ENCODE results near the gene CELSR1.

The CELSR1 gene

GRCh38 chr22:46327691-46328465 lies 209.5 kb downstream of the CELSR1 start:
- Histone ChIP-seq H2AFZ (ENCODE audit: low read depth, low read length) (no peak overlapping the region), H3K4me3 (ENCODE audit: low read length) (no peak overlapping the region), H4K20me1 (ENCODE audit: insufficient read depth, low read length) (no peaks in the 10 kb centered on the region), H3K9ac (ENCODE audit: low read length) (no peak overlapping the region), H3K4me1 (ENCODE audit: low read length) (peaks cover 6% of the 10 kb centered on the region), H3K27ac (ENCODE audit: low read length) (no peak overlapping the region), H3K27me3 (ENCODE audit: low read depth, low read length) (no peaks in the 10 kb centered on the region), H3K4me2 (ENCODE audit: low read length) (no peak overlapping the region), H3K79me2 (ENCODE audit: low read length) (no peaks in the 10 kb centered on the region), H3K36me3 (replicated peaks; ENCODE audit: low read depth, low read length) (peaks cover 75% of the 10 kb centered on the region), H3K9me3 (ENCODE audit: insufficient read depth, low read length) (no peaks in the 10 kb centered on the region)
- TF ChIP-seq EZH2phosphoT487 (IDR thresholded peaks at IDR 0.05; ENCODE audit: low read depth): no peak
- TF ChIP-seq, protein P1, sequence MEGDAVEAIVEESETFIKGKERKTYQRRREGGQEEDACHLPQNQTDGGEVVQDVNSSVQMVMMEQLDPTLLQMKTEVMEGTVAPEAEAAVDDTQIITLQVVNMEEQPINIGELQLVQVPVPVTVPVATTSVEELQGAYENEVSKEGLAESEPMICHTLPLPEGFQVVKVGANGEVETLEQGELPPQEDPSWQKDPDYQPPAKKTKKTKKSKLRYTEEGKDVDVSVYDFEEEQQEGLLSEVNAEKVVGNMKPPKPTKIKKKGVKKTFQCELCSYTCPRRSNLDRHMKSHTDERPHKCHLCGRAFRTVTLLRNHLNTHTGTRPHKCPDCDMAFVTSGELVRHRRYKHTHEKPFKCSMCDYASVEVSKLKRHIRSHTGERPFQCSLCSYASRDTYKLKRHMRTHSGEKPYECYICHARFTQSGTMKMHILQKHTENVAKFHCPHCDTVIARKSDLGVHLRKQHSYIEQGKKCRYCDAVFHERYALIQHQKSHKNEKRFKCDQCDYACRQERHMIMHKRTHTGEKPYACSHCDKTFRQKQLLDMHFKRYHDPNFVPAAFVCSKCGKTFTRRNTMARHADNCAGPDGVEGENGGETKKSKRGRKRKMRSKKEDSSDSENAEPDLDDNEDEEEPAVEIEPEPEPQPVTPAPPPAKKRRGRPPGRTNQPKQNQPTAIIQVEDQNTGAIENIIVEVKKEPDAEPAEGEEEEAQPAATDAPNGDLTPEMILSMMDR (IDR thresholded peaks at IDR 0.05; ENCODE audit: low read depth, low read length): no peak

DNA sequence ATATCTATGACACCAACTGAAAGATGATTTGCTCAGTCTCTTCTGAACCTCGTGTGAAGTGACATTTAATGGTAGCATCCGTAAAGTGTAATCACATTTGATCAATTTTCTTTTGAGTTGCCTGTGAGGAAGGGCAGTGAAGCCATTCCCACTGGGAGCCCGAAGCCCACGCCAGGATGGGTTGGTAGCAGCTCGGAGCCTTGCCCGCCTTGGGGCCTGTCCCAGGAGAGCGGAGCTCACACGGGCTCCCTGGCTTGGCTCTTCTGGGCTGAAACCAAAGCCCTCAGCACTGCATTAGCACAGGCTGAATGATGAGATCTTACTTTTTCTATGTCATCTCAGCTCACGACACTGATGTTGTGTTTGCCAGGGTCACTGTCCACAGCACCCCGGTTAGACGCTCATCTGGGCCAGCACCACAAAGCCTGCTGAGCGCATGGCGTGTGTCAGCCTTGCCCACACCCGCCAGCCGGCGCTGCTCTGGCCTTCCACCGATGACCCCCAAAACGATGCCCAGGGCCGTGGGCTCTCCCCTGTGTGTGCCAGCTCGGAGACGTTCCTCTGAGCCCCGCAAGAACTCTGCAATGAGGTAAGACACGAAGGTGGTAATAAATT lies 211.2 kb downstream of the CELSR1 start:
- Histone ChIP-seq H3K79me2 (ENCODE audit: low read length) (peaks cover 5% of the 10 kb centered on the region; the same call in 1 of the 2 replicates), H4K20me1 (ENCODE audit: insufficient read depth, low read length) (peaks cover 6% of the 10 kb centered on the region; the same call in 1 of the 2 replicates), H3K27me3 (ENCODE audit: low read depth, low read length) (no peaks in the 10 kb centered on the region), H3K9ac (ENCODE audit: low read length) (no peak overlapping the region), H2AFZ (ENCODE audit: low read depth, low read length) (no peak overlapping the region), H3K4me3 (ENCODE audit: low read length) (no peak overlapping the region), H3K27ac (ENCODE audit: low read length) (no peak overlapping the region), H3K36me3 (replicated peaks; ENCODE audit: low read depth, low read length) (peaks cover 70% of the 10 kb centered on the region), H3K4me2 (ENCODE audit: low read length) (no peak overlapping the region), H3K4me1 (ENCODE audit: low read length) (peaks cover 14% of the 10 kb centered on the region), H3K9me3 (ENCODE audit: insufficient read depth, low read length) (no peaks in the 10 kb centered on the region)
- TF ChIP-seq, protein P1 (IDR thresholded peaks at IDR 0.05; ENCODE audit: low read depth, low read length): no peak
- no peak for TF ChIP-seq EZH2phosphoT487 (IDR thresholded peaks at IDR 0.05; ENCODE audit: low read depth)

GRCh38 chr22:46323162-46323561 lies 214.3 kb downstream of the CELSR1 start:
- Histone ChIP-seq H3K9me3 (ENCODE audit: insufficient read depth, low read length) (no peaks in the 10 kb centered on the region), H3K4me1 (ENCODE audit: low read length) (peaks cover 14% of the 10 kb centered on the region), H3K4me2 (ENCODE audit: low read length) (peak overlapping the region; percentile 32), H3K4me3 (ENCODE audit: low read length) (peak overlapping the region; percentile 4; the same call in 1 of the 2 replicates), H2AFZ (ENCODE audit: low read depth, low read length) (no peak overlapping the region), H3K9ac (ENCODE audit: low read length) (no peak overlapping the region), H3K36me3 (replicated peaks; ENCODE audit: low read depth, low read length) (peaks cover 72% of the 10 kb centered on the region), H3K27me3 (ENCODE audit: low read depth, low read length) (no peaks in the 10 kb centered on the region), H3K27ac (ENCODE audit: low read length) (peak overlapping the region; percentile 59), H3K79me2 (ENCODE audit: low read length) (peaks cover 23% of the 10 kb centered on the region; the same call in 1 of the 2 replicates), H4K20me1 (ENCODE audit: insufficient read depth, low read length) (peaks cover 6% of the 10 kb centered on the region; the same call in 1 of the 2 replicates)
- TF ChIP-seq, protein P1 (IDR thresholded peaks at IDR 0.05; ENCODE audit: low read depth, low read length): no peak
- TF ChIP-seq EZH2phosphoT487 (IDR thresholded peaks at IDR 0.05; ENCODE audit: low read depth): no peak

GRCh38 chr22:46322711-46323110 lies 214.7 kb downstream of the CELSR1 start:
- Histone ChIP-seq H3K36me3 (replicated peaks; ENCODE audit: low read depth, low read length) (peaks cover 72% of the 10 kb centered on the region), H3K27me3 (ENCODE audit: low read depth, low read length) (no peaks in the 10 kb centered on the region), H3K9me3 (ENCODE audit: insufficient read depth, low read length) (no peaks in the 10 kb centered on the region), H2AFZ (ENCODE audit: low read depth, low read length) (no peak overlapping the region), H3K4me3 (ENCODE audit: low read length) (0 out of 2 replicates have a peak overlapping the region, but pooled peaks have one; percentile 4), H3K79me2 (ENCODE audit: low read length) (peaks cover 27% of the 10 kb centered on the region; the same call in 1 of the 2 replicates), H3K4me2 (ENCODE audit: low read length) (peak overlapping the region; percentile 32), H3K9ac (ENCODE audit: low read length) (no peak overlapping the region), H4K20me1 (ENCODE audit: insufficient read depth, low read length) (peaks cover 6% of the 10 kb centered on the region; the same call in 1 of the 2 replicates), H3K4me1 (ENCODE audit: low read length) (peaks cover 14% of the 10 kb centered on the region), H3K27ac (ENCODE audit: low read length) (peak overlapping the region; percentile 59)
- TF ChIP-seq, protein P1 (IDR thresholded peaks at IDR 0.05; ENCODE audit: low read depth, low read length): no peak
- no peak for TF ChIP-seq EZH2phosphoT487 (IDR thresholded peaks at IDR 0.05; ENCODE audit: low read depth)

Data from OCI-LY3 (cell line).